ENCODE measurements around the gene IFT43. TPM values are rescaled to one million over a fixed set of nuclear protein-coding genes. Genes with fewer than 3 reads are reported as not detected.

Gene IFT43
- polyA plus RNA-seq, 1 of the 3 experiments (the other 2 are of a cell fraction): 78.8 TPM

DNA sequence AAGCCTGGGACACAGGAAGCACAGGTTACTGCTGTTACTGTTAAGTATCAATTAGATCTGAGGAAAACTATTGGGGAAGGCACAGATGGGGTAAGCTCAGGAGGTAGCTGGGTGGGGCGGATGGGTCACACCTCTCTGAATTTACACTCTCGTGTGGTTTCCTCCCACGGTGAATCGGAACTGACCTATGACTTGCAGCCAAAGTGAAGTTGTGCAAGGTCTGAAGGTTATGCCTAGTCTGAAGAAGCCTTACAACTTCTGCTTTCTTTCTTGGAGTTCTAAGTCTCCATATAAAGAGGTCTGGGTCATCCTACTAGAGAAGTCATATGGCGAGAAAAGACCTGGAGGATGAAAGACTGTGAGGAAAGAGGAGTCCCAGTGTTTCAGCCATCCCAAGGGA, 140.5 kb downstream of the IFT43 start:
- TF ChIP-seq, protein P1, sequence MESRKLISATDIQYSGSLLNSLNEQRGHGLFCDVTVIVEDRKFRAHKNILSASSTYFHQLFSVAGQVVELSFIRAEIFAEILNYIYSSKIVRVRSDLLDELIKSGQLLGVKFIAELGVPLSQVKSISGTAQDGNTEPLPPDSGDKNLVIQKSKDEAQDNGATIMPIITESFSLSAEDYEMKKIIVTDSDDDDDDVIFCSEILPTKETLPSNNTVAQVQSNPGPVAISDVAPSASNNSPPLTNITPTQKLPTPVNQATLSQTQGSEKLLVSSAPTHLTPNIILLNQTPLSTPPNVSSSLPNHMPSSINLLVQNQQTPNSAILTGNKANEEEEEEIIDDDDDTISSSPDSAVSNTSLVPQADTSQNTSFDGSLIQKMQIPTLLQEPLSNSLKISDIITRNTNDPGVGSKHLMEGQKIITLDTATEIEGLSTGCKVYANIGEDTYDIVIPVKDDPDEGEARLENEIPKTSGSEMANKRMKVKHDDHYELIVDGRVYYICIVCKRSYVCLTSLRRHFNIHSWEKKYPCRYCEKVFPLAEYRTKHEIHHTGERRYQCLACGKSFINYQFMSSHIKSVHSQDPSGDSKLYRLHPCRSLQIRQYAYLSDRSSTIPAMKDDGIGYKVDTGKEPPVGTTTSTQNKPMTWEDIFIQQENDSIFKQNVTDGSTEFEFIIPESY (IDR thresholded peaks at IDR 0.05; ENCODE audit: borderline replicate concordance, low read depth): no peak
- TF ChIP-seq FOSL2 (IDR thresholded peaks at IDR 0.05; ENCODE audit: borderline replicate concordance, low read depth): no peak
- no peak for TF ChIP-seq EP300 (IDR thresholded peaks at IDR 0.05; ENCODE audit: borderline replicate concordance in 1 of 2, low read depth in 1 of 2, low read length in 1 of 2)
- TF ChIP-seq, protein P2, sequence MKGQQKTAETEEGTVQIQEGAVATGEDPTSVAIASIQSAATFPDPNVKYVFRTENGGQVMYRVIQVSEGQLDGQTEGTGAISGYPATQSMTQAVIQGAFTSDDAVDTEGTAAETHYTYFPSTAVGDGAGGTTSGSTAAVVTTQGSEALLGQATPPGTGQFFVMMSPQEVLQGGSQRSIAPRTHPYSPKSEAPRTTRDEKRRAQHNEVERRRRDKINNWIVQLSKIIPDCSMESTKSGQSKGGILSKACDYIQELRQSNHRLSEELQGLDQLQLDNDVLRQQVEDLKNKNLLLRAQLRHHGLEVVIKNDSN (IDR thresholded peaks at IDR 0.05; ENCODE audit: borderline replicate concordance, low read depth): no peak
- TF ChIP-seq, protein P3, sequence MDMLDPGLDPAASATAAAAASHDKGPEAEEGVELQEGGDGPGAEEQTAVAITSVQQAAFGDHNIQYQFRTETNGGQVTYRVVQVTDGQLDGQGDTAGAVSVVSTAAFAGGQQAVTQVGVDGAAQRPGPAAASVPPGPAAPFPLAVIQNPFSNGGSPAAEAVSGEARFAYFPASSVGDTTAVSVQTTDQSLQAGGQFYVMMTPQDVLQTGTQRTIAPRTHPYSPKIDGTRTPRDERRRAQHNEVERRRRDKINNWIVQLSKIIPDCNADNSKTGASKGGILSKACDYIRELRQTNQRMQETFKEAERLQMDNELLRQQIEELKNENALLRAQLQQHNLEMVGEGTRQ (IDR thresholded peaks at IDR 0.05; ENCODE audit: borderline replicate concordance, low read depth, low read length): no peak
- TF ChIP-seq SIN3A (IDR thresholded peaks at IDR 0.05; ENCODE audit: borderline replicate concordance, low read depth, low read length): no peak
- TF ChIP-seq RXRA (IDR thresholded peaks at IDR 0.05; ENCODE audit: borderline replicate concordance, low read depth): no peak
- no peak for TF ChIP-seq MEF2A (IDR thresholded peaks at IDR 0.05; ENCODE audit: borderline replicate concordance, low read depth)
- TF ChIP-seq, protein P4, sequence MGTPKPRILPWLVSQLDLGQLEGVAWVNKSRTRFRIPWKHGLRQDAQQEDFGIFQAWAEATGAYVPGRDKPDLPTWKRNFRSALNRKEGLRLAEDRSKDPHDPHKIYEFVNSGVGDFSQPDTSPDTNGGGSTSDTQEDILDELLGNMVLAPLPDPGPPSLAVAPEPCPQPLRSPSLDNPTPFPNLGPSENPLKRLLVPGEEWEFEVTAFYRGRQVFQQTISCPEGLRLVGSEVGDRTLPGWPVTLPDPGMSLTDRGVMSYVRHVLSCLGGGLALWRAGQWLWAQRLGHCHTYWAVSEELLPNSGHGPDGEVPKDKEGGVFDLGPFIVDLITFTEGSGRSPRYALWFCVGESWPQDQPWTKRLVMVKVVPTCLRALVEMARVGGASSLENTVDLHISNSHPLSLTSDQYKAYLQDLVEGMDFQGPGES (IDR thresholded peaks at IDR 0.05; ENCODE audit: low read depth, low read length): no peak
- Histone ChIP-seq H3K4me2 (no peak overlapping the region), H3K27ac (ENCODE audit: low read depth in 2 of 2, low read length in 1 of 2) (no peak overlapping the region), H3K4me3 (ENCODE audit: low read depth in 2 of 2, low read length in 1 of 2) (no peak overlapping the region), H3K79me2 (ENCODE audit: insufficient read depth) (no peaks in the 10 kb centered on the region), H3K4me1 (ENCODE audit: control insufficient read depth in 1 of 2, insufficient read depth in 2 of 2, low read depth in 1 of 2, low read length in 1 of 2) (no peaks in the 10 kb centered on the region), H3K9ac (no peak overlapping the region), H3K9me3 (no peaks in the 10 kb centered on the region), H3F3A (replicated peaks; ENCODE audit: insufficient read depth) (no peaks in the 10 kb centered on the region), H4K20me1 (ENCODE audit: insufficient read depth) (no peaks in the 10 kb centered on the region), H3K9me2 (no peaks in the 10 kb centered on the region), H2AFZ (ENCODE audit: low read depth) (no peak overlapping the region), H3K27me3 (ENCODE audit: insufficient read depth) (no peaks in the 10 kb centered on the region), H3K36me3 (replicated peaks in 1 of 2; ENCODE audit: control insufficient read depth in 1 of 2, insufficient read depth in 2 of 2, low read length in 1 of 2) (no peaks in the 10 kb centered on the region)
- DNase-seq: no peak
- 69% methylated on average over 5 of the region's 5 CpGs for WGBS (ENCODE audit: low lambda C conversion rate)
- ChIA-PET CTCF (interaction anchor here (1.1 kb wide), 1 partner anchor 266 kb away, joined by 3 read pairs; no protein-coding TSS in a partner anchor), POLR2A (no interaction called here)

DNA sequence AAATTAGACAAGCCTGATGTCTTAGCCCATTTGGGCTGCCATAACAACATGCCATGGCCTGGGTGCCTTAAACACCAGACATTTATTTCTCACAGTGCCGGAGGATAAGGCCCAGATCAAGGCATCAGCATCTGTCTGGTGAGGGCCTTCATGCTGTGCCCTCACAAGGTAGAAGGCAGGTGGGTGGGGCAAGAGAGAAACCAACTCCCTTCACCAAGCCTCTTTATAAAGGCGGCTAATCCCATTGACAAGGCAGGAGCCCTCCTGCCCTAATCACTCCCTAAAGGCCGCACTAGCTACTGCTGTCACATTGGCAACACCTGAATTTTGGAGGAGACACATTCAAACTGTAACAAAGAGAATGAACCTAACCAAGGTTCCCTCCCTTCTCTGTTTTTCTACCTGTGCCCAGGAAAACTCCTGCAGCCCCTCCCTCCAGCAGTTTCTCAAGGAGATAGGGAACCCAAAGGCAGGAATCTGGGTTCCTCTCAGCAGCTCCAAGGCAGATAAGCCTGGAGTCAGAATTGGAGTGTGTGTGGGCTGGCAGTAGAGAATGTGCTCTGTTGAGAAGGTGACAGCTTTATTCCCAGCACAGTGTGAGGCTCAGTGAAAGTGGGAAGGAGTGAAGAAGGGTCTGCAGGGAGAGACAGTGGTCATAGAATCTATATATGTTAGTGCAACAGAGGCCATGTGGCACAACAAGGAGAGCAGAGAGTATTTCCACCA, 144.5 kb downstream of the IFT43 start:
- no peak overlapping the region for H3K27ac ChIP-seq (ENCODE audit: low read depth in 2 of 2, low read length in 1 of 2)
- no peaks in the 10 kb centered on the region for H4K20me1 ChIP-seq (ENCODE audit: insufficient read depth)
- no peaks in the 10 kb centered on the region for H3K9me2 ChIP-seq
- no peak for DNase-seq
- H2AFZ ChIP-seq (ENCODE audit: low read depth): no peak overlapping the region
- H3F3A ChIP-seq (replicated peaks; ENCODE audit: insufficient read depth): no peaks in the 10 kb centered on the region
- TF ChIP-seq MEF2A (IDR thresholded peaks at IDR 0.05; ENCODE audit: borderline replicate concordance, low read depth): no peak
- TF ChIP-seq RCOR1 (IDR thresholded peaks at IDR 0.05; ENCODE audit: low read length): no peak
- TF ChIP-seq RAD21 (IDR thresholded peaks at IDR 0.05; ENCODE audit: low read length): no peak
- TF ChIP-seq, protein P1 (IDR thresholded peaks at IDR 0.05; ENCODE audit: borderline replicate concordance, low read depth): no peak
- TF ChIP-seq, protein P5, sequence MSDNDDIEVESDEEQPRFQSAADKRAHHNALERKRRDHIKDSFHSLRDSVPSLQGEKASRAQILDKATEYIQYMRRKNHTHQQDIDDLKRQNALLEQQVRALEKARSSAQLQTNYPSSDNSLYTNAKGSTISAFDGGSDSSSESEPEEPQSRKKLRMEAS (IDR thresholded peaks at IDR 0.05; ENCODE audit: low read depth): no peak
- no peak for TF ChIP-seq RXRA (IDR thresholded peaks at IDR 0.05; ENCODE audit: borderline replicate concordance, low read depth)
- CTCF ChIA-PET: interaction anchor here (0.6 to 3.3 kb wide), 2 partner anchors 79 to 223 kb away, joined by 4 to 10 read pairs; no protein-coding TSS in a partner anchor
- H3K79me2 ChIP-seq (ENCODE audit: insufficient read depth): no peaks in the 10 kb centered on the region
- H3K27me3 ChIP-seq (ENCODE audit: insufficient read depth): peaks cover 33% of the 10 kb centered on the region
- no peak overlapping the region for H3K4me3 ChIP-seq (ENCODE audit: low read depth in 2 of 2, low read length in 1 of 2)
- no peaks in the 10 kb centered on the region for H3K4me1 ChIP-seq (ENCODE audit: control insufficient read depth in 1 of 2, insufficient read depth in 2 of 2, low read depth in 1 of 2, low read length in 1 of 2)
- POLR2A ChIA-PET: no interaction called here
- no peaks in the 10 kb centered on the region for H3K36me3 ChIP-seq (replicated peaks in 1 of 2; ENCODE audit: control insufficient read depth in 1 of 2, insufficient read depth in 2 of 2, low read length in 1 of 2)
- no peak overlapping the region for H3K9ac ChIP-seq
- no peaks in the 10 kb centered on the region for H3K9me3 ChIP-seq
- WGBS (ENCODE audit: low lambda C conversion rate): 46% methylated on average over 3 of the region's 3 CpGs
- H3K4me2 ChIP-seq: no peak overlapping the region

Data from SK-N-SH (cell line).